ENCODE measurements around the gene ZBTB17. TPM values are rescaled to one million over a fixed set of nuclear protein-coding genes. Genes with fewer than 3 reads are reported as not detected.

ZBTB17 gene
- total and polyA plus RNA-seq, 2 of the 8 experiments (the other 6 are each of a cell fraction or from before 2014, with no cell fraction given), result 24.7 to 36.2 TPM

GRCh38 chr1:16013220-16013907 lies 37.5 kb upstream of the ZBTB17 start (continued):
- TF ChIP-seq PHF8 (conservative IDR thresholded peaks at IDR 0.05; ENCODE audit: low read depth, low read length) (no peak; the same call in 1 of the 2 replicates), KDM1A (IDR thresholded peaks at IDR 0.05; ENCODE audit: borderline replicate concordance, low read length) (peak; percentile 98), HDAC2 (IDR thresholded peaks at IDR 0.05; ENCODE audit: borderline replicate concordance in 1 of 2, low read depth in 2 of 2, low read length in 2 of 2) (peak in 1 of 2 experiments; percentile 91; a peak in 1 of 4 replicates), KDM4A (IDR thresholded peaks at IDR 0.05; ENCODE audit: low read depth, low read length, severe bottlenecking) (peak; percentile 11)
- TF ChIP-seq, protein P1, sequence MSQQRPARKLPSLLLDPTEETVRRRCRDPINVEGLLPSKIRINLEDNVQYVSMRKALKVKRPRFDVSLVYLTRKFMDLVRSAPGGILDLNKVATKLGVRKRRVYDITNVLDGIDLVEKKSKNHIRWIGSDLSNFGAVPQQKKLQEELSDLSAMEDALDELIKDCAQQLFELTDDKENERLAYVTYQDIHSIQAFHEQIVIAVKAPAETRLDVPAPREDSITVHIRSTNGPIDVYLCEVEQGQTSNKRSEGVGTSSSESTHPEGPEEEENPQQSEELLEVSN (IDR thresholded peaks at IDR 0.05), result no peak

Data from H1 (cell line).